ENCODE results near the gene BLOC1S2.
"Not testable (repeated sequence)": the region's sequence is repeated elsewhere in the genome, so short reads cannot be mapped to it uniquely, and the experiment has no call there.

BLOC1S2 gene

DNA sequence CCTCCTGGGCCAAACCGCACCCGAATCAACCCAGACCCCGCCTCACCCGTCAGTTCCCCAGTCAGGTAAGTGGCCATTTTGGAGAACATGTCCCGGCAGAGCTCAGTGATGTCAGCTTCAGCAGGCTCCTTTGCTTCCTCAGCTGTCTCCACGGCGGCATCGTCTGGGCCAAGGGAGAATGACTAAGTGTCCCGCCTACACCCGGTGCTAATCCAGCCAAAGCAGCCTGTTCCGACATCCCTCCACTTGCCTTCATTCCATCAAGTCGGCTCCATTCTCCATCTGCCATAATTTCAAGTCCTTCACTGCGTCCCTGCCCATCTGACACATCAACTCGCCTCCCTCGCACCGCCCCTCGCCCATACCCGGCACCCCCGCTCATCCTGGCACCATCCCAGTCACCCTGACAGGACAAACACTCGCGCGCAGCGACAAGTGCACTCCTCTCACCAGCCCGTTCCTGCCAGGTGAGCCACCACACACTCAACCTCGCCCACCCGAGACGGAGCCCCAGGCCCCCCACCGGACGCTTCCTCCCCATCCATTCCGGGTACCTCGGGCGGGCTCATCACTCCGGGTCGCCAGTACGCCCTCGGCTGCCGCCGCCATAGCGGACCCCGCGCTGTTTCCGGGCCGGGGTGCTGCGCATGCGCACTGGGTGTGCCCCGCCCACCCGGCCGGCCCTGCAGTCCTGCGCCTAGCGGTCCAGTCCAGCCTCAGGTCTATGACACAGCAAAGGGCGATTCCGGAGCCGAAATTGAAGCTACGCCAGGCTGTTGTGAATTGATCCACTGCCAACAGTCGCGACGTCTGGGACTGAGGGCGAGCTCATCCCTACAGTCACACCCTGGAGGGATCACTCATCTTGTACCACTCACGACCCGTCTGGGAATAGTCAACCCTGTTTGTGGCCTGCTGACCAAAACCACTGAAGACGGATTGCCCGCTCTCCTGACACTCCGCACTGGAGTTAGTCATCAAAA lies at the start of gene BLOC1S2:
Gene BLOC1S2, minus strand, starts transcription at position 630 of the 983 bp plus-strand sequence. Its CDS starts 21 bp downstream, at position 609.
- DNase-seq: peak; percentile 49

GRCh38 chr10:100334762-100335161 lies 48.3 kb upstream of the BLOC1S2 start:
- no peak for DNase-seq

GRCh38 chr10:100333661-100334440 lies 47.4 kb upstream of the BLOC1S2 start:
- no peak for DNase-seq

DNA sequence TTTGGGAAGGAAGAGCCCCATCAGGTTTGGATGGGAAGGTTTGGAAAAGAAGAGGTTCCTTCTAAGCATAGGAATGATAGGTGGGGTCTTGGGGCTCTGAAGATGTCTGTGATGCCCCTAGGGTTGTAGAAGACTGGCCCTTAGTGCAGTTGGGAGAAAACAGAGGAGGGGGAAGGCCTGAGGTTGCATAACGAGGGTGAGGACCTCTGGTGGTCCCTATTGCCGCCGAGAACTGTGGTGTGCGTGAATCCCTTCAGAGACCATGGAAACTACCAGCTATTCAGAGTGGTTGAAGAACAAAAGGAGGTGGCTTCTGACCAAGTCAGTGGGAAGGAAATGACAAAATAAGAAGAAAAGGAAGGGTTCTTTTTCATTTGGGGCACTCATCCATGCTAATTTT lies 46.6 kb upstream of the BLOC1S2 start:
- no peak for DNase-seq

DNA sequence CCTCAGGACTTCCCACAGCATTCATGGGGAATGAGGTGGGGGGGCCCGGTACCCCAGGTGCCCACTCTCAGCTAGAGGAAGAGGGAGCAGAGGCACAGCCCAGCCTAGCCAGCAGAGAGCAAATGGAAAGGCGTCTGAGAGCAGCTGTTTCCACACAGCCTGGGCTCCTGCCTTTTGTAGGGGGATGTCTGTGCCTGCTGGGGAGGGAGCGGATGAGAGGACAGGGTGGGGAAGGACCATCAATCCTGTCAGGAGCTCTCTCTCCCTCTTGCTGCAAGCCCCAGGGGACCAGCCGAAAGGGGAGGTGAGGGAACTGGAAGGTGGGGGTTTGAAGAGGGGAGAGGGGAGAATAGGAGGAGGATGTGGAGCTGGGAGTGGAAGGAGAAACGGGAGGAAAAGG lies 43.6 kb upstream of the BLOC1S2 start, which contains the start of gene PKD2L1:
Gene PKD2L1, minus strand, starts transcription at position 150 of the 400 bp plus-strand sequence. Its CDS starts 125 bp downstream, at position 25.
- no peak for DNase-seq

DNA sequence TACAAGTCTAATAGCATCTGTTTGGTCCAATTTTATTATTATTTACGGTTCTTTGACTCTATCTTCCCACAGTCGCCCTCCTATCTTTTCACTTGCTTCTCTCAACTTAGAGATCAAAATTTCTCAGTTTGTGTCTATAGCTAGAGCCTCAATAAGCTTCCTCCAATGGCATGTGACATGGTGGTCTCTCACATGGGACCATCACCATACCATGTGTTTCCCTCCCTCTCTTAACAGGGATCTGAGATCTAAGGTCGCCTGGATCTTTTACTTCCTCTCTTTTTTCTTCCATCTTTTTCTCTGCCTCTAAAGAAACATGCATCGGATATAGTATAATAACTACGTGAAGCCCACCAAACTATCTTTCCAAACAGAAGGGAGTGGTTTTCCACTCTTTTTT lies 41.7 kb upstream of the BLOC1S2 start:
- no peak for DNase-seq

GRCh38 chr10:100327718-100328009 lies 41.2 kb upstream of the BLOC1S2 start:
- no peak for DNase-seq

DNA sequence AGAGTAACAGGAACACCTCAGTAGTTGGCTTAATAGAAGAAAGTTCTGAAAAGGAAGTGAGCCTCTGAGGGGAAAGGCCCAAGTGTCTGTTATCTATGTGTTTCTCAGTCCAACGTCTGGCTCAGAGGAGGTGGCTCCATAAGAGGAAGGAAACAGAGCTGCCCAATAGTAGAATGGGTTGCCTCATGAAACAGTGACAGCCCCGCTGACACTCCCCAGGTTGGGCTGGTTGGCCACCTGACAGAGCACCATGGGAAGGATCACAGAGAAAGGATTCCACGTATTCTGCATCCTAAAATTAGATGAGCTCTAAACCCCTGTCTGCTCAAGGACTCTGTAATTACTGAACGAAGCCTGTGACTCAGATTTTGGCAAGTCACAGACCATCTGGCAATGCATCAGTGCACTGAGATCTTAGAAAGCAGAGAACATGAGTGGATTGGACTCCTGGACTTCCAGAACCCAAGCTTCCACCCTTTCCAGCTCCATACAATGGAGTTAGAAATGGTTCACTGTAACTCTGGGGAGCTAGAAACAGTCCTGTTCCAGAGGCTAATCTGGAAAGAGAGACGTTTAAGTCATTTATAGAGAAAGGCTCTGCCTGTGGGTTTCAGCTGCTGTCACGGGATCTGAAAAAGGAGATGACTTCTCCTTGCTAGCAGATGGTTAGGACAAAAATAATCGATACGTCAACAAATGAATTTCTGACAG lies 40.7 kb upstream of the BLOC1S2 start:
- DNase-seq: no peak

GRCh38 chr10:100325158-100325557 lies 38.7 kb upstream of the BLOC1S2 start:
- no peak for DNase-seq

GRCh38 chr10:100319707-100320402 lies 33.4 kb upstream of the BLOC1S2 start:
- no peak for DNase-seq

DNA sequence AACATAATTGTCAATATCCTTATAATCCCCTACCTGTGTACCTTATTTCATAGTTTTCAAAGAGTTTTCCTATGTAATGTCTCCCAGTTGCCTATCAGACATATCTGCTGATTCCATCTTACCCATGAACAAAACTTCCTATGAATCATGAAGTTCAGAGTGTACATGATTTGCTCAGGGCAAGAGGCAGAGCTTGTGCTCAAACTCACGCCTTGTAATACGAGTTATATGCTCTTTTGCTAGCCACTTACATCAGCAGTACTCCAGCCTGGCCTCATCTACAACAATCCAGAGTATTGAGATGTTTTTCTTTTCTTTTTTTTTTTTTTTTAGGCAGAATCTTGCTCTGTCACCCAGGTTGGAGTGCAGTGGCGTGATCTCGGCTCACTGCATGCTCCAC lies 31.7 kb upstream of the BLOC1S2 start:
- DNase-seq: no peak

DNA sequence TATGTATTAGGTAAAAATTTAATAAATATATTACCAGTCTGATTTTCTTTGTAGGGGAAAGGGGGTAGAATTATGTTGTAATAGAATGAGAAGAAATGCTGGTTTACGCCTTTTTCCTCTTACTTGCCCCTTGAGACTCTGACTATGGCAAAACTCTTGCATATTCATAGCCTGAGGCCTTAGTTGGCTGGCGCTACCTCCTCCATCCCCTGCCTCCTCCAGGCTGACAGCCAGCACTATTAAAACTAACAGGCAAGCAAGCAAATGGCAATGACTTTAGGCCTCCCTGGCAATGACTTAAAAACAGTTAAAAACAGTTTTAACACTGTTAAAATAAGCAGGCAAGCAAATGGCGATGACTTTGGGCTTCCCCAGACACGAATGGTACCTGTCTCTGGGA lies 29.1 kb upstream of the BLOC1S2 start:
- DNase-seq: no peak

DNA sequence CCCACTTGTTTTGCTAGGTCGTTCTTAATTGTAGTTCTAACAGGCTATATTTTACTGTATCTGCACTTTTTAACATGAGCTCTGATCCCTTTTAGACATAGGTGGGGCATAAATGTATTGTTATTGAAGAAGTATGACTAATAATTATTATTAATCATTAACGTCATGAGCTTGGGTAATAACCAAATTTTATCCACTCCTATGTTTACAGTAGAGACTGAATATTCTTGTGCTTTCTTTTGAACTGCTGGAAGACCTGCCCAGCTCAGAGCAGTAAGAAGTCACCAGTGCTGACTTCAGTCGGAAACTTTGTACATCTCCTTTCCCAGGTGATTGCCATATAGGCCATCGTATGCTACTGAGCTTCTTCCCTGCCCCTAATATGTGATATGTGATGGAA lies 24.8 kb upstream of the BLOC1S2 start:
- DNase-seq: no peak

GRCh38 chr10:100307684-100308083 lies 21.2 kb upstream of the BLOC1S2 start:
- no peak for DNase-seq

DNA sequence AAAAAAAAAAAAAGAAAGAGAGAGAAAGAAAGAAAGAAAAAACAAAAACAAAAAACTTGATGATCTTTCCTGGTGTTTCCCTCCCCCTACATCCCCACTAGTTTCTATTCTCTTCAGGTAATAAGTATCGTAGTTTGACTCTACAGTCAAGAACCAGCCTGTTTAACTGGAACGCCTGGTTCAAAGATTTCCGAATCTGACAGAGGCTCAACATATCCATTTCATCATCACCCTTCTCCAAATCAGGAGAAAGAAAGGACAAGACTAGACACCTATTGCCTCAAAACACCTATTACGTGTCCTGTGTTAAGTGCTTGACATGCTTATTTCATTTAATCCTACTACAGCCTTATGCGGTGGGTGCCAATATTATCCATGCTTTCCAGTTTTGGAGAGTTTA lies 20.4 kb upstream of the BLOC1S2 start:
- DNase-seq: no peak

- no peak for DNase-seq
Observed at GRCh38 chr10:100304414-100304813, 17.9 kb upstream of the BLOC1S2 start.

DNA sequence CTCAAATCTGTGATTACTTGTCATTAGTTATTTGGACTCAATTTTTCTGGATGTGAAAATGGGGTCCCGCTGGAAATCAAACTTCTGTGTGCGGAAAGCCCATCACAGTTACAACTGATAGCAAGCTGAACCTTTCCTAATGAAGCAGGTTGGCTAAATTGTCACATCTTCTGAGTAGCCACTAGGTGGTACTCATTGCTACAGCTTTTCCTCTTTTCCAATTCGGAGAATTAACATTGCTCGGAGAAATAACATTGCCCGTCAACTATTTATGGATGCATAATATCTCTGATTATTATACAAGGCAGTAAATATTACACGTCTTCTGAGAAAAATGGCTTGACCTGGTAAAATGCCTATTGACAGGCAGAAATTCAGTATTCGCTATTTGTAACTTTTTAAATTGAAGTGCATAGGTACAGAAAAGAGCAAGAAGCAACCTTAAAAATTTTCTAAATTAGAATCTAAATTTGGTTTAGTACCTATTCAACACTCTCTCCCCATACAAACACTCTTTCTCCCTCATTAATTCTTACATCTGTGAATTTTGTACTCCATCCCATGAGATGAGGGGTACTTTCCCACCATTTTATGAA lies 17.3 kb upstream of the BLOC1S2 start:
- DNase-seq: no peak

DNA sequence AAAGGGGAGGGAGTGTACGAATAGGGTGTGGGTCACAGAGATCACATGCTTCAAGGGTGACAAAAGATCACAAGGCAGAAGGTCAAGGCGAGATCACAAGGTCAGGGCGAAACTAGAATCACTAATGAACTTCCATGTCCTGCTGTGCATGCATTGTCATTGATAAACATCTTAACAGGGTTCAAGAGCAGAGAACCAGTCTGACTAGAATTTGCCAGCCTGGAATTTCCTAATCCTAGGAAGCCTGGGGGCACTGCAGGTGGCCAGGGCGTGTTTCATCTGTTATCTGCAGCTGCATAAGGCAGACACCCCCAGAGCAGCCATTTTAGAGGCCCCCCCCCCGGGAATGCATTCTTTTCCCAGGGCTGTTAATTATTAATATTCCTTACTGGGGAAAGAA lies 14.6 kb upstream of the BLOC1S2 start:
- not testable (repeated sequence) for DNase-seq

- no peak for DNase-seq
Observed at GRCh38 chr10:100297242-100297641, 10.8 kb upstream of the BLOC1S2 start.

DNA sequence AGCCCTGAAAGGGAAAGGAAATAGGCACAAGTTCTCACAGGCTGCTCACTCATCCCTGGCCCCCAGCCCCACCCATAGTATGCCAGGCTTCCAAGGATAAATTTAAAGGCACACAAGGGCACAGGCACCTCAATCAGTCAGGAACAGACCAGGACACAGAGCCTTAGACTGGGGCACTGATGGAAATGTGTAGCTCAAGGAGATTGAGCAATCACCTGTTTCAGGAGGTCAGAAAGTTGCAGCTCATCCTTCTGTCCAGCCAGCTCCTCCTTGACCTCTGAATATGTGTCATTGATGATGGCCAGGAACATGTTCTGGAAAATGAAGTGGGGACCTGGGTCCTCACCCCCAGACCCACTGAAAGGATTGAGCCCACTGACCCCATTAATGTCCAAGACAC lies 6.6 kb upstream of the BLOC1S2 start:
- no peak for DNase-seq

- not testable (repeated sequence) for DNase-seq
Observed at GRCh38 chr10:100292300-100292699, 5.8 kb upstream of the BLOC1S2 start.

DNA sequence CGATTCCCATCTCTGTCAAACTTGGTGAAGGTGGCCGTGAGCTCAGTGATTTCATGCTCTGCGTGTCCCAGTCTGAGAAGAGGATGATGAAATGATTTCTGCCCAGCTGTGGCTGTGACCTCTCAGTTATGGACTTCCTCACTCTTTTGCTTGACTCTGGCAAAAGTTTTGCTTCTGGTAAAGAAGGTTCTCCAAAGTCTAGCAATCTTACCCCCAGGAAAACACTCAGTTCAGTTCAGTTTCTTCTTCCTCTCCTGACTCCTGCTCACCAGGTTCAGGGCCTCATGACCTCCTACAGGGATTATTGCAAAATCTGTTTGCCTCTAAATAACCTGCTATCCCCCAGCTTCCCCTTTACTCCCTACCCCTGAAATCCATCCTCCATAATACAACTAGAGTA lies 4.9 kb upstream of the BLOC1S2 start:
- no peak for DNase-seq
